GM21526 (cell line): ENCODE results near the gene SYT17.
"Not testable (repeated sequence)": the region's sequence is repeated elsewhere in the genome, so short reads cannot be mapped to it uniquely, and the experiment has no call there.

Experiments used
- ATAC-seq: cut with Tn5 transposase; IDR thresholded peaks from one replicate; pipeline ENCODE4 v1.9.1; 2021; ENCODE audit warnings: moderate library complexity; ENCODE audit not compliant: unreplicated experiment, low FRiP score

Gene SYT17

DNA sequence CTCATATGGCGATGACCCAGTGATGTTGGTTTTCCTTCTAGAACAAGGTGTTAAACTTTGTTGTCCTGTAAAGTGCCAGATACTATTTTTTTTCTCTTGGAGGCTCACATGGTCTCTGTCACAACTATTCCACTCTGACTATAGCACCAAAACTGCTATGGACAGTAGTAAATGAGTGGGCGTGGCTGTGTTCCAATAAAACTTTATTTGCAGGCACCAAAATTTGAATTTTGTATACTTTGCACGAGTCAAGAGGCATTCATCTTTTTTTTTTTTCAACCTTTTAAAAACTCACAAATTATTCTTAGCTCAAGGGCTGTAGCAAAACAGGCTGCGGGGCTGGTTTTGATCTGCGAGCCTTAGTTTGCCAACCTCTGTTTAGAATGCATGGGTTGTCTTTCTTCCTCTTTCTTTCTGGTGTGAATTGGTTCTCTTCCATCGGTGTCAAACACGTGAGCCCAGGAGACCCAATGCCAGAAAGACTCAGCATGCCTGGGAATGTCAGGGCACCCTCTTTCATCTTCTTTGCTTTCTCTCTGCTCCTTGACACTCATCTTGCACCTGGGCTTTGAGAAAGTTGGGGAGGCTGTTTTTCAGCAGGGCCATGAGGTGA is 2.1 kb downstream of the SYT17 start:
- no peak for ATAC-seq

GRCh38 chr16:19172098-19172780 is 4.2 kb downstream of the SYT17 start:
- ATAC-seq: no peak

- ATAC-seq: no peak
Observed at GRCh38 chr16:19173059-19173458, 5.0 kb downstream of the SYT17 start.

DNA sequence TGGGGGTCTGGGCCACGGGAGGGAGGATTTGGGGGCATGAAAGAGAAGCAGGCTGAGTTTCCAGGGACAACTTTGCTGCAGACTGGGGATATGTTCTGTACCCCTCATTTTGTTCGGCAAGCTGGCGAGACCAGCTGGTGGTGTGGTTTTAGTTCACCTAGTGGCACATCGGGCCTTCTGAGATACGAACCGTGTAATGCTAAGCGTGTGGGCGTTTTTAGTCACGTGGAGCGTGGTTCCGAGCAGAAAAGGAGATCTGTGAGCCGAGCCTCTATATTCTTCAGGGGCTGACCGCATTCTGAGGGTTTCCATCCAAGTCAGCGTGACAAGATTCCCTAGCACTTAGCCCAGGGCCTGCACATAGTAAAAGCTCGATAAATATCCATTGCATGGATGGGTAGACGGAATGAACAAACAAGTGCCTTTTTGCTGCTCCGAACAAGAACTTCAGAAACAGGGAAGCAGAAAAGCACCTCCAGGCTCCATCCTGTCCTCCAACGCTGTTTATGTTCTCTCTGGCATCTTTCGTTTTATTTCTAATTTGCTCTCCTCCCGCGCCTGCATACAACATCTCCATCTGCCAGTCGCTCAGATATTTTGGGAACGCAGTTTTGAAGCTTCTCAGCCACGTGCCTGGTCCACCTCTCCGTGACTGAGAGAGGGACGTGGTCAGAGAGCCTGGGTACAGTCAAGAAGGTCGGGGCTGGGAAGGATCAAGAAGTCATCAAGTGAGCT is 5.8 kb downstream of the SYT17 start:
- ATAC-seq: no peak

GRCh38 chr16:19174478-19174877 is 6.4 kb downstream of the SYT17 start:
- no peak for ATAC-seq

DNA sequence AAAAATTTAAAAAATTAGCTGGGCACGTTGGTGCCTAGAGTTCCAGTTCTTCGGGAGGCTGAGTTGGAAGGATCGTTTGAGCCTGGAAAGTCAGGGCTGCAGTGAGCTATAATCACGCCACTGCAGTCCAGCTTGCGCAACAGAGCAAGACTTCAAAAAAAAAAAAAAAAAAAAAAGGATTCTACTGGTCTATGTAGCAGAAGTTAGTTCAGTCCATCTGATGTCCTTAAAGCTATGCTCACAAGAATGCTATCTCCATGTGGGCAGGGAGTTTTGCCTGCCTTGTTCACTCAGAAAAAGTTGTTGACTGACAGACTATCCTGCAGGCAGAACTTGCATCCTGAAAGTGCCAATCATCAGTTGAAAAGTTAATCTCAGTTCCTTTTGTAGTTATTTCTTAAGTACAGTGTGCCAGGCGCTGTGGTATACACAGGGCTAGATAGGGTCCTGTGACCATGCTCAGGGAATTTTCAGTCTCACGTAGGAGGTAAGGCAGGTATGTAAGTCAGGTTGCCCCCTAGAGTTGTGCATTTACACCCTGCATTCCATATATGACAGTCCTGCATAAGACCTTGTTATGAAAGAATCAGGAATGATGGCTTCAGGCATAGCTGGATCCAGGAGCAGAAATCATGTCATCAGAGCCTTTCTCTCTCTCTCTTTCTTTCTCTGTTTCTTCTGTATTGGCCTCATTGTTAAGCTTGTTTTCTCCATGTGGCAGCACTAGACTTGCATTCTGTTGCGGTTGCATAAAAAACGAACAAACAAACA is 7.6 kb downstream of the SYT17 start:
- ATAC-seq: no peak

DNA sequence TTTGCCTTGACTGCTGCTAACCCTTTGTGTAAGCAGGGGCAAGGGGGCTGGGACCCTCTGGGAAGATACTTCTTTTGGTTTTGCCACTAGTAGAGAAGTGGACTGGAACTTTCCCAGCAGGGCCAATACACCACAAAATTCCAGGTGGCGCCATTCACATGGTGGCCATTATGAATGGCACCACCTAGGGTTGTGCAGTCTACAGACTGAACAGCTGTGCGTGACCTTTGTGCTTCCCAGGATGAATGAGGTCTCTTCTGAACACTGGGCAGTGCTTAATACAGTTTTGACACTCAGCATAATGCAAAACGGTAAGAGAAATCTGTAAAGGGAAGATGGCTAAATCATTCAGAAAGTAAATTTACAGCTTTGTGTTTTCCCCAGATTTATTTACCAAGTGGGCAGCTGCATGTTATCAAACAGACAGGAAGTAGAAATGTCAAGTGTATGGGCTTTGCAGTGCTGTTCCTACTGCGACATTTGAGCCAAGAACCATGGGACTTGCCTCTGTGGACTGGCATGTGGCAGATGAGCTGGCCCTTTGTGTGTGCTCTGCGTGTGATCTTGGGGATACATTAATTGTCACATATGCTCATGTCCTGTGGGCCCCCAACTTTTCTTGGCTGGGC is 9.2 kb downstream of the SYT17 start:
- no peak for ATAC-seq

GRCh38 chr16:19179546-19180490 is 11.8 kb downstream of the SYT17 start:
- no peak for ATAC-seq

- no peak for ATAC-seq
Observed at GRCh38 chr16:19180741-19181140, 12.7 kb downstream of the SYT17 start.

GRCh38 chr16:19182481-19182880 is 14.4 kb downstream of the SYT17 start:
- ATAC-seq: no peak

DNA sequence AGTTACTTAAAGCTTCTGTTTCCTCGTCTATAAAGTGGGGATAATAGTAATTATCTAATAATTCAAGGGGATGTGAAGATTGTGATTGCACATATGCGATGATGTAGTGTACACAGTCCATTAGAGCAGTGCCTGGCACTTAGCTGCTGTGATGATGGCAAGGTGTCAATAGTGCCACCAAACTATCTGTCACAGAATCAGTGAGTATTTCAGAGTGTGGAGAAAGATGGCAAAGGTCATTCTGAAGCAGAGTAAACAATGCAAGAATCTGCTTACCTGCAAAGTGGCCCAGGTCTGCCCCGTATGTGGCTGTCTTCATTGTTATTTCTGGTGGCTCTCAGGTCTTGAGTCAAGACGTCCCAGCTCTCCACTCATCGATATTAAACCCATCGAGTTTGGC is 15.1 kb downstream of the SYT17 start:
- ATAC-seq: no peak

DNA sequence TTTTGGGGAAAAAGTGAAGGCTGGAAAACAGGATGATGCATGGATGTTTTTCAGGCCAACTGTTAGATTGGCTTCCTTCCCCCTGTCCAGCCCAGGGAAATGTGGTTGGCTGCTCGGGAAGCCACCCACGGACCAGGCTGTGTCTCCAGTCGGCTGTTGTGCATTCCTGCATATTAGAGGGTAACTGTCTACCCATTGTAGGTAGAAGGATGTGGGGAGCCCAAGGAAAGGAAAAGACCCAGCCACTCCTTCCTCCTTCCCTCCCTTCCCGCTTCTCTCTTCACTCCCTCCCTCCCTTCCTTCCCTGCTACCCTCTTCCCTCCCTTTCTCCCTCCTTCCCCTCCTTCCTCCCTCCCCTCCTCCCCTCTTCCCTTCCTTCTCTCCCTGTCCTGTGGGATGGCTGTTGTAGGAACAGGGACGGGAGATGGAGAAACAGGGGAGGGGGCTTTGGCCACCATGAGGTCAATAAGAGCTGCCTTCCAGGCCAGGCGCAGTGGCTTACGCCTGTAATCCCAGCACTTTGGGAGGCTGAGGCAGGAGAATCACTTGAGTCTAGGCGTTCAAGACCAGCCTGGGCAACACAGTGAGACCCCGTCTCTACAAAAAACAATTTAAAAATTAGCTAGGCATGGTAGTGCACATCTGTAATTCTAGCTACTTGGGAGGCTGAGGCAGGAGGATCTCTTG is 16.9 kb downstream of the SYT17 start:
- no peak for ATAC-seq

DNA sequence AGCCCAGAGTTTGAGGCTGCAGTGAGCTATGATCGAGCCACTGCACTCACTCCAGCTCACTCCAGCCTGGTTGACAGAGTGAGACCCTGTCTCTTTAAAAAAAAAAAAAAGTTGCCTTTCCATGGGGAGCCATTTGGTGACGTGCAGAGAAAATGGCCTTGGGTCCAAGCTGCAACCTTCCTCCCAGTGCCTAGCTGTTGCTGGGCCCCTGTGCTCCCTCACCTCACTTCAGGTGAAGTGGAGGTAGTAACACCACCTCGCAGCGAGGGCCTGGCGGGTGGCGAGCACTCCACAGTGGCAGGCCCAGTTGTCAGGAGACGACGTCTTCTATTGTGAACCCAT is 17.4 kb downstream of the SYT17 start:
- ATAC-seq: no peak

- no peak for ATAC-seq
Observed at GRCh38 chr16:19186408-19186807, 18.4 kb downstream of the SYT17 start.

- ATAC-seq: not testable (repeated sequence)
Observed at GRCh38 chr16:19187961-19188360, 19.9 kb downstream of the SYT17 start.

DNA sequence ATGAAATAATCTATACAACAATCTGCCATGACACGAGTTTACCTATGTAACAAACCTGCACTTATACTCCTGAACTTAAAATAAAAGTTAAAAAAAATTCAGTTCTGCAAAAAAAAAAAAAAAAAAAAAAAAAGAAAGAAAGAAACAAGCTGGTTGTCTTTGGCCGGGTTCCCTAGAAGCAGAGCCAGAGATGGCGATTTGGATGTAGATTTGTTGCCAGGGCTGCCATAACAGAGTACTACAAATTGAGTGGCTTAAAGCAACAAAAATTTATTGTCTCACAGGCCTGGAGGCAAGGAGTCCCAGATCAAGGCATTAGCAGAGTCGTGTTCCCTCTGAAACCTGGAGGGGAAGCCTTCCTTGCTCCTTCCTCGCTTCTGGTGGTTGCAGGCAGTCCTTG is 20.4 kb downstream of the SYT17 start:
- no peak for ATAC-seq

DNA sequence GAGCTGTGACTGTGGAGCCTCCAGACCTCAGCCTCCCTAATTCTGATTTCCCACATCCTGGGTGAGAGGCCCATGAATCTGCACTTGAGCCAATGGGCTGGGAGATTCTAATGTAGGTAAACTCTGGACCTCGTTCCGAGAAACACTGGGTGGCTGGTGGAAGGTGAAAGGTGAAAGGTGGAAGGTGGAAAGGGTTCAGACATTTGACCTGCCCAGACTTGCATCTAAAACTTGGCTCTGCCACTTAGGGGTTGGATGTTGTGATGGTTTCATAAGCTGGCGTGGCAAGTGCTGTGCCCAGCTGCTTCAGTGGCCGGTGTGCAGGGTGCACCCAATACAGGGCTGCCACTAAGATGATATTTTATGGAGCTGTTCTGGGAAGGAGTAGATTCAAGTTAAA is 24.8 kb downstream of the SYT17 start:
- ATAC-seq: no peak

GRCh38 chr16:19196871-19197270 is 28.8 kb downstream of the SYT17 start:
- no peak for ATAC-seq

- ATAC-seq: no peak
Observed at GRCh38 chr16:19203374-19203966, 35.4 kb downstream of the SYT17 start.
